Raji (cell line): ENCODE measurements around the gene PLCB1.

Experiments used
- POLR2A ChIP-seq: IDR thresholded peaks from 2 replicates; pipeline ENCODE4 v1.6.1; 2011; ENCODE audit warnings: low read depth, low read length, control low read depth; ENCODE audit not compliant: insufficient read depth

Gene PLCB1

GRCh38 chr20:8809107-8809953 lies 677.3 kb downstream of the PLCB1 start:
- TF ChIP-seq POLR2A: no peak

- TF ChIP-seq POLR2A: no peak
Observed at GRCh38 chr20:8811801-8812594, 679.9 kb downstream of the PLCB1 start.

GRCh38 chr20:8812817-8813216 lies 680.8 kb downstream of the PLCB1 start:
- no peak for TF ChIP-seq POLR2A

- TF ChIP-seq POLR2A: no peak
Observed at GRCh38 chr20:8815208-8815607, 683.1 kb downstream of the PLCB1 start.

GRCh38 chr20:8829256-8829655 lies 697.2 kb downstream of the PLCB1 start:
- TF ChIP-seq POLR2A: no peak

- no peak for TF ChIP-seq POLR2A
Observed at GRCh38 chr20:8834851-8835250, 702.8 kb downstream of the PLCB1 start.

GRCh38 chr20:8837396-8837795 lies 705.3 kb downstream of the PLCB1 start:
- TF ChIP-seq POLR2A: no peak

GRCh38 chr20:8842525-8842924 lies 710.5 kb downstream of the PLCB1 start:
- no peak for TF ChIP-seq POLR2A

- no peak for TF ChIP-seq POLR2A
Observed at GRCh38 chr20:8844179-8844578, 712.1 kb downstream of the PLCB1 start.

GRCh38 chr20:8849990-8850389 lies 717.9 kb downstream of the PLCB1 start:
- TF ChIP-seq POLR2A: no peak

GRCh38 chr20:8851446-8851845 lies 719.4 kb downstream of the PLCB1 start:
- TF ChIP-seq POLR2A: no peak

GRCh38 chr20:8853805-8854338 lies 721.8 kb downstream of the PLCB1 start:
- no peak for TF ChIP-seq POLR2A

- TF ChIP-seq POLR2A: no peak
Observed at GRCh38 chr20:8854571-8854970, 722.5 kb downstream of the PLCB1 start.

- no peak for TF ChIP-seq POLR2A
Observed at GRCh38 chr20:8855315-8855714, 723.2 kb downstream of the PLCB1 start.

GRCh38 chr20:8856668-8857067 lies 724.6 kb downstream of the PLCB1 start:
- TF ChIP-seq POLR2A: no peak
